HepG2 (cell line): ENCODE data around the gene XXYLT1. TPM values are rescaled to one million over a fixed set of nuclear protein-coding genes. Genes with fewer than 3 reads are reported as not detected.

Experiments
- BORCS8-MEF2B ChIP-seq: sonication (generic); formaldehyde crosslinking; IDR thresholded peaks from 2 replicates; pipeline ENCODE4 v1.8.0; 2022; ENCODE audit warnings: mild to moderate bottlenecking, missing genetic modification reagents
- CTCF ChIP-seq: sonication (generic); formaldehyde crosslinking; IDR thresholded peaks from 2 replicates; pipeline ENCODE4 v1.5.0; 2020; ENCODE audit warnings: mild to moderate bottlenecking, missing genetic modification reagents, moderate library complexity
- HMGXB4 ChIP-seq, 2 experiments: sonication (generic) in 1 of 2; formaldehyde crosslinking in 1 of 2; IDR thresholded peaks; 2 replicates each; pipeline versions ENCODE4 v1.4.0 to v1.6.1; 2018 to 2020; ENCODE audit warnings: missing genetic modification reagents in 2 of 2, borderline replicate concordance in 1 of 2, low read depth in 1 of 2, mild to moderate bottlenecking in 1 of 2, missing biosample characterization in 1 of 2
- HOMEZ ChIP-seq: IDR thresholded peaks from 2 replicates; pipeline ENCODE4 v1.6.1; 2016; ENCODE audit warnings: low read depth
- MIXL1 ChIP-seq: IDR thresholded peaks from 2 replicates; pipeline ENCODE4 v1.6.1; 2016
- MYC ChIP-seq: sonication (generic); formaldehyde crosslinking; IDR thresholded peaks from 2 replicates; pipeline ENCODE4 v1.9.0; 2021; ENCODE audit warnings: missing genetic modification reagents, borderline replicate concordance
- PPARG ChIP-seq: conservative IDR thresholded peaks from 2 replicates; pipeline ENCODE4 v1.6.1; 2016; ENCODE audit warnings: missing biosample characterization, missing genetic modification reagents
- RORA ChIP-seq: sonication (generic); formaldehyde crosslinking; IDR thresholded peaks from 2 replicates; pipeline ENCODE4 v1.5.0; 2020; ENCODE audit warnings: mild to moderate bottlenecking, missing genetic modification reagents, moderate library complexity
- SAP130 ChIP-seq: IDR thresholded peaks from 2 replicates; pipeline ENCODE4 v1.6.1; 2016; ENCODE audit warnings: low read depth
- SOX5 ChIP-seq: IDR thresholded peaks from 2 replicates; pipeline ENCODE4 v1.6.1; 2016; ENCODE audit warnings: borderline replicate concordance
- SOX6 ChIP-seq, 2 experiments: fragments of 450-650 bp in 1 of 2; sonication (generic) in 1 of 2; formaldehyde crosslinking in 1 of 2; IDR thresholded peaks; 2 replicates each; pipeline versions ENCODE4 v1.4.0 to v1.6.1; 2017 to 2020; ENCODE audit warnings: antibody characterized with exemption in 1 of 2, mild to moderate bottlenecking in 1 of 2, missing genetic modification reagents in 1 of 2
- SP2 ChIP-seq: sonication (generic); formaldehyde crosslinking; IDR thresholded peaks from 2 replicates; pipeline ENCODE4 v1.5.1; 2020; ENCODE audit warnings: mild to moderate bottlenecking, missing genetic modification reagents
- STAG1 ChIP-seq: sonication (generic); formaldehyde crosslinking; IDR thresholded peaks from 2 replicates; pipeline ENCODE4 v1.4.0; 2020; ENCODE audit warnings: missing genetic modification reagents
- ZBTB14 ChIP-seq: sonication (generic); formaldehyde crosslinking; IDR thresholded peaks from 2 replicates; pipeline ENCODE4 v1.4.0; 2020; ENCODE audit warnings: missing genetic modification reagents
- ZBTB38 ChIP-seq: sonication (generic); formaldehyde crosslinking; IDR thresholded peaks from 2 replicates; pipeline ENCODE4 v1.5.1; 2020; ENCODE audit warnings: mild to moderate bottlenecking, missing genetic modification reagents
- ZNF225 ChIP-seq: sonication (generic); formaldehyde crosslinking; IDR thresholded peaks from 2 replicates; pipeline ENCODE4 v1.4.0; 2020; ENCODE audit warnings: mild to moderate bottlenecking, missing genetic modification reagents
- ZNF232 ChIP-seq: sonication (generic); formaldehyde crosslinking; IDR thresholded peaks from 2 replicates; pipeline ENCODE4 v1.4.0; 2020; ENCODE audit warnings: missing genetic modification reagents, borderline replicate concordance
- ZNF552 ChIP-seq: sonication (generic); formaldehyde crosslinking; IDR thresholded peaks from 2 replicates; pipeline ENCODE4 v1.9.0; 2022; ENCODE audit warnings: missing genetic modification reagents, mild to moderate bottlenecking, borderline replicate concordance
- ZNF558 ChIP-seq: sonication (generic); formaldehyde crosslinking; IDR thresholded peaks from 2 replicates; pipeline ENCODE4 v1.9.0; 2022; ENCODE audit warnings: mild to moderate bottlenecking, missing genetic modification reagents, borderline replicate concordance
- ZNF691 ChIP-seq: sonication (generic); formaldehyde crosslinking; IDR thresholded peaks from 2 replicates; pipeline ENCODE4 v1.4.0; 2020; ENCODE audit warnings: missing genetic modification reagents, low read depth, mild to moderate bottlenecking, borderline replicate concordance
- ZNF781 ChIP-seq: sonication (generic); formaldehyde crosslinking; IDR thresholded peaks from 2 replicates; pipeline ENCODE4 v1.5.1; 2020; ENCODE audit warnings: borderline replicate concordance, mild to moderate bottlenecking, missing genetic modification reagents; ENCODE audit errors: not compliant biosample characterization
- ZNF788 ChIP-seq: sonication (generic); formaldehyde crosslinking; IDR thresholded peaks from 2 replicates; pipeline ENCODE4 v1.5.0; 2020; ENCODE audit warnings: mild to moderate bottlenecking, missing genetic modification reagents, borderline replicate concordance
- polyA plus RNA-seq, 8 experiments: library from polyadenylated mRNA; depleted of rRNA in 3 of 8; stranded (reverse) in 7 of 8; unstranded in 1 of 8; fragments of >200 nt; fragmentation: Illumina TruSeq in 4 of 8; extraction: Trizol in 4 of 8; gene quantifications; 2 replicates each; pipeline versions ENCODE4 v1.2.1 to v1.2.3, GENCODE V29; 2011 to 2016; ENCODE audit warnings: low read depth in 4 of 8, missing spikeins in 1 of 8, mixed read lengths in 1 of 8; ENCODE audit not compliant: insufficient read depth in 1 of 8
- total RNA-seq, 5 experiments: library from RNA; depleted of rRNA; stranded (reverse); fragments of >200 nt; fragmentation: Illumina TruSeq; extraction: Trizol; gene quantifications; 2 replicates each; pipeline ENCODE4 v1.2.3, GENCODE V29; 2016; ENCODE audit warnings: low read depth in 1 of 5

The XXYLT1 gene
- total and polyA plus RNA-seq, 2 of the 13 experiments (the other 11 are each of a cell fraction or from before 2014, with no cell fraction given): 17.7 to 19.0 TPM

GRCh38 chr3:195226900-195227447, 44.0 kb downstream of the XXYLT1 start (continued):
- TF ChIP-seq SOX5 (CRISPR knock-in tag): peak; percentile 35; the same call in 1 of the 2 replicates
- TF ChIP-seq ZNF691 (CRISPR knock-in tag): peak; percentile 37; the same call in 1 of the 2 replicates
- TF ChIP-seq STAG1 (CRISPR knock-in tag): peak; percentile 77
- TF ChIP-seq ZNF558 (CRISPR knock-in tag): no peak
- TF ChIP-seq PPARG (CRISPR knock-in tag): peak; percentile 40; the same call in 1 of the 2 replicates
- peak; percentile 61; the same call in 1 of the 2 replicates for TF ChIP-seq MYC
- 0 out of 4 replicates have a peak, but pooled peaks of 1 of the 2 experiments have one; percentile 44 for TF ChIP-seq HMGXB4 (CRISPR knock-in tag; IDR thresholded peaks at IDR 0.05; ENCODE audit: borderline replicate concordance in 1 of 2, low read depth in 1 of 2)
- TF ChIP-seq HOMEZ (CRISPR knock-in tag): peak; percentile 60; the same call in 1 of the 2 replicates
- no peak for TF ChIP-seq RORA (CRISPR knock-in tag)
- TF ChIP-seq ZNF232 (CRISPR knock-in tag): 0 out of 2 replicates have a peak, but pooled peaks have one; percentile 37
- peak; percentile 32; the same call in 1 of the 2 replicates for TF ChIP-seq SAP130 (CRISPR knock-in tag)
- no peak for TF ChIP-seq ZNF552 (CRISPR knock-in tag)
- no peak for TF ChIP-seq ZBTB14
- TF ChIP-seq ZNF781 (CRISPR knock-in tag): peak; percentile 54
- peak; percentile 24; the same call in 1 of the 2 replicates for TF ChIP-seq MIXL1 (CRISPR knock-in tag)
- peak; percentile 87 for TF ChIP-seq ZBTB38
- no peak for TF ChIP-seq SOX6 (IDR thresholded peaks at IDR 0.05)
- peak; percentile 38 for TF ChIP-seq SOX6 (CRISPR knock-in tag; IDR thresholded peaks at IDR 0.05)
- no peak for TF ChIP-seq SP2 (CRISPR knock-in tag)
- peak; percentile 80 for TF ChIP-seq CTCF (CRISPR knock-in tag)
- TF ChIP-seq ZNF225: no peak
- 0 out of 2 replicates have a peak, but pooled peaks have one; percentile 17 for TF ChIP-seq ZNF788 (CRISPR knock-in tag)
- 0 out of 2 replicates have a peak, but pooled peaks have one; percentile 22 for TF ChIP-seq BORCS8-MEF2B
